Loucy (cell line): ENCODE results near the gene CYFIP1.

Experiments used
- H2AFZ ChIP-seq: fragments of 200-600 bp; sonication (generic); 2 replicates; pipeline ENCODE4 v1.6.0; 2016; ENCODE audit warnings: antibody characterized with exemption, mild to moderate bottlenecking, low read length, moderate library complexity
- H3F3A ChIP-seq: fragments of 200-600 bp; 2 replicates; pipeline ENCODE4 v1.6.0; 2016; ENCODE audit warnings: antibody characterized with exemption, low read depth, mild to moderate bottlenecking
- H3K27me3 ChIP-seq: fragments of 200-600 bp; sonication (generic); 2 replicates; pipeline ENCODE4 v1.6.1; 2014; ENCODE audit warnings: low read length, mild to moderate bottlenecking; ENCODE audit not compliant: insufficient read depth, poor library complexity, severe bottlenecking
- H3K36me3 ChIP-seq: fragments of 200-600 bp; sonication (generic); 2 replicates; pipeline ENCODE4 v1.6.1; 2016; ENCODE audit warnings: low read length; ENCODE audit not compliant: insufficient read depth
- H3K4me1 ChIP-seq: fragments of 200-600 bp; sonication (generic); 2 replicates; pipeline ENCODE4 v1.5.1; 2014; ENCODE audit warnings: low read length, mild to moderate bottlenecking; ENCODE audit not compliant: insufficient read depth, poor library complexity, severe bottlenecking
- H3K4me2 ChIP-seq: fragments of 200-600 bp; sonication (generic); 2 replicates; pipeline ENCODE4 v1.6.0; 2014; ENCODE audit warnings: antibody characterized with exemption, low read length, low read depth, mild to moderate bottlenecking; ENCODE audit not compliant: poor library complexity, severe bottlenecking
- H3K4me3 ChIP-seq: fragments of 200-600 bp; sonication (generic); 2 replicates; pipeline ENCODE4 v1.5.1; 2014; ENCODE audit warnings: low read length, mild to moderate bottlenecking, mixed read lengths; ENCODE audit not compliant: poor library complexity, severe bottlenecking
- H3K79me2 ChIP-seq: fragments of 200-600 bp; sonication (generic); 2 replicates; pipeline ENCODE4 v1.6.1; 2014; ENCODE audit warnings: low read length; ENCODE audit not compliant: insufficient read depth
- H3K9ac ChIP-seq: fragments of 200-600 bp; sonication (generic); 2 replicates; pipeline ENCODE4 v1.6.0; 2014; ENCODE audit warnings: mild to moderate bottlenecking, low read depth, low read length, moderate library complexity; ENCODE audit not compliant: poor library complexity, severe bottlenecking
- H3K9me2 ChIP-seq: fragments of 200-600 bp; sonication (generic); replicated peaks from 2 replicates; pipeline ENCODE4 v1.6.1; 2016; ENCODE audit warnings: low read depth, low read length, mixed read lengths
- H3K9me3 ChIP-seq: fragments of 200-600 bp; sonication (generic); 2 replicates; pipeline ENCODE4 v1.6.1; 2014; ENCODE audit warnings: mild to moderate bottlenecking, antibody characterized with exemption, low read length, low read depth; ENCODE audit not compliant: insufficient read depth
- H4K20me1 ChIP-seq: fragments of 200-600 bp; sonication (generic); 2 replicates; pipeline ENCODE4 v1.6.0; 2014; ENCODE audit warnings: antibody characterized with exemption, low read length, mild to moderate bottlenecking; ENCODE audit not compliant: insufficient read depth, poor library complexity, severe bottlenecking
- CTCF ChIP-seq: fragments of 200-600 bp; sonication (generic); conservative IDR thresholded peaks from 2 replicates; pipeline ENCODE4 v1.5.1; 2014; ENCODE audit warnings: mild to moderate bottlenecking, antibody characterized with exemption, low read length
- EZH2phosphoT487 ChIP-seq: fragments of 200-600 bp; IDR thresholded peaks from 2 replicates; pipeline ENCODE4 v1.6.1; 2018; ENCODE audit warnings: antibody characterized with exemption, mild to moderate bottlenecking, moderate library complexity, borderline replicate concordance

The CYFIP1 gene

GRCh38 chr15:22948056-22948455 is 32.1 kb downstream of the CYFIP1 start:
- H3K4me1 ChIP-seq, result no peaks in the 10 kb centered on the region
- no peak overlapping the region for H3K4me2 ChIP-seq
- peaks cover under 1% of the 10 kb centered on the region; the same call in 1 of the 2 replicates for H3K36me3 ChIP-seq
- TF ChIP-seq CTCF (no peak), EZH2phosphoT487 (no peak)
- H2AFZ ChIP-seq, result no peak overlapping the region
- no peaks in the 10 kb centered on the region for H3F3A ChIP-seq
- H3K9ac ChIP-seq, result no peak overlapping the region
- no peaks in the 10 kb centered on the region for H3K27me3 ChIP-seq
- H4K20me1 ChIP-seq, result no peaks in the 10 kb centered on the region
- peaks cover 3% of the 10 kb centered on the region; the same call in 1 of the 2 replicates for H3K79me2 ChIP-seq
- no peaks in the 10 kb centered on the region for H3K9me2 ChIP-seq
- H3K4me3 ChIP-seq, result no peak overlapping the region
- H3K9me3 ChIP-seq, result no peaks in the 10 kb centered on the region

DNA sequence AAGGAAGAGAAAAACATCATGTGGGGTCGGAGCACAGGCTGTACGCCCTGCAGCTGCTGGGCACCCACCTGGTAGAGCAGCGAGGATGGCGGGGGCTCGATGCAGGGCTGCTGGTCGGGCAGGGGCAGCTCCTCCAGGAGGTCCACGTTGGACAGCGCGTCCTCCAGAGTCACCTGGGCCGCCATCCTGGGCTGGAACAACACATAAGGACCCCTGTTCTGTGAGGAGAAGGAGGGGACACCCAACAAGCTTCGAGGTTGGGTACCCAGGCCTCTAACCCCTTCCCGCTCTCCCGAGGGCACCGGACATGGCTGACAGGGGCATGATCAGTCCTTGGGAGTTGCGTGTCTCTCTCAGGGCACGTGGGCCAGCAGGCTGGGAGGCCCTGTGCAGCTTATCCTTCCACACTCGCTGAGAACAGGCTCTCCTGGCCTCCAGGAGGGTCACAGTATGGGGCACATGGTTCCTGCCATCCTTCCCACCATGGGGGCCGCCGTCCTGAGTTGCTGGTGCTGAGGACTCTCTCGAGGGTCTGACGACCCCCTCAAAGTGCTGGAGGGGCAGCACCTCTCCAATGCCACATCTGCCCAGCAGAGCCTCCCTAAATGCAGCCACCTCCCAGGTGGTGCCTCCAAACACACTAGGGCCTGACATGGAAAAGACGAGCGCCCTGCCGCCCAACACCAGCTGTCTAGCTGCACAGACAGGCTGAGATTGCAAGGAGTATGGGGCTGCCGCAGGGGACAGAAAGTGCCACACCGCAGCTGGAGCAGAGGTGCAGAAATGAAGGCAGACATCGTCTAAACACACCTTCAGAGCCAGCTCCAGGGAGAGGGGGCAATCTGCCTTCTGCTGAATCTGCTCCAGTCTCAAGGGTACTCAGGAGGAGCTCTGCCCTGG is 32.8 kb downstream of the CYFIP1 start:
- Histone ChIP-seq H3K4me1 (no peaks in the 10 kb centered on the region), H4K20me1 (no peaks in the 10 kb centered on the region), H3K79me2 (no peaks in the 10 kb centered on the region), H2AFZ (no peak overlapping the region), H3K4me2 (no peak overlapping the region), H3K27me3 (no peaks in the 10 kb centered on the region), H3K4me3 (no peak overlapping the region), H3K9me2 (no peaks in the 10 kb centered on the region), H3K9ac (no peak overlapping the region), H3F3A (no peaks in the 10 kb centered on the region), H3K9me3 (no peaks in the 10 kb centered on the region), H3K36me3 (peaks cover 6% of the 10 kb centered on the region; the same call in 1 of the 2 replicates)
- TF ChIP-seq EZH2phosphoT487 (no peak), CTCF (no peak)

DNA sequence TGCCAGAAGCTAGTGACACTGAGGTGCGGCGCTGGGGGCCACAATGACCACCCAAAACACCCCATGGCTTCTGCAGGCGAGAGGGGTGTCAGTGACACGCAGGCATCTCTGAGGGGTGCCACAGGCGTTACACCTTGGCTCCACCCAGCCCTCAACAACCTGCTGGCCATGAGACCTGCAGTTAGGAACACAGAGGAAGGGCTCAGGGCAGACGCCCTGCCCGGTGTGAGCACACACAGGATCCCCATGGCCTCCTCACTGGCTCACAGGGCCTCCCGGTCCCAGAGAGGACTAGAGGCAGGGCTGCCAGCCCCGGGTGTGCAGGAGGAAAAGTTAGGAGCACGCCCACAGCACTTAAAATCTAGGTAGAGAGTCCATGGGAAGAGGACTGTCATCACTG is 35.1 kb downstream of the CYFIP1 start:
- Histone ChIP-seq H3K4me2 (no peak overlapping the region), H3K9ac (no peak overlapping the region), H3K27me3 (no peaks in the 10 kb centered on the region), H3K4me3 (no peak overlapping the region), H4K20me1 (no peaks in the 10 kb centered on the region), H2AFZ (no peak overlapping the region), H3K9me3 (no peaks in the 10 kb centered on the region), H3F3A (no peaks in the 10 kb centered on the region), H3K79me2 (no peaks in the 10 kb centered on the region), H3K4me1 (no peaks in the 10 kb centered on the region), H3K36me3 (peaks cover 6% of the 10 kb centered on the region; the same call in 1 of the 2 replicates), H3K9me2 (no peaks in the 10 kb centered on the region)
- no peak for TF ChIP-seq EZH2phosphoT487
- TF ChIP-seq CTCF, result no peak
